Right atrium auricular region (tissue), 2 donors: ENCODE results near the gene SLC26A11. TPM values are rescaled to one million over a fixed set of nuclear protein-coding genes. Genes with fewer than 3 reads are reported as not detected.

ENCODE experiments used
- DNase-seq: peaks from one replicate; pipeline ENCODE4 v3.0.0-alpha.2; 2019; ENCODE audit warnings: low spot score
- H3K27ac ChIP-seq, 2 donors: fragments of 200-600 bp; sonication (generic); 1 replicate in 1 of 2; 2 replicates in 1 of 2; pipeline ENCODE4 v1.5.1; 2016 to 2019
- H3K27me3 ChIP-seq, 2 donors: fragments of 200-600 bp; sonication (generic); one replicate each; pipeline versions ENCODE4 v1.5.1 to v1.6.0; 2017 to 2019
- H3K36me3 ChIP-seq: fragments of 200-600 bp; sonication (generic); one replicate; pipeline ENCODE4 v1.5.1; 2016
- H3K4me1 ChIP-seq, 2 donors: fragments of 200-600 bp; sonication (generic); one replicate each; pipeline versions ENCODE4 v1.5.1 to v1.6.0; 2017 to 2019
- H3K4me3 ChIP-seq, 2 donors: fragments of 200-600 bp; sonication (generic); 1 replicate in 1 of 2; 2 replicates in 1 of 2; pipeline ENCODE4 v1.5.1; 2017 to 2019; ENCODE audit warnings: mild to moderate bottlenecking in 1 of 2, moderate library complexity in 1 of 2
- H3K9me3 ChIP-seq, 2 donors: fragments of 200-600 bp; sonication (generic); one replicate each; pipeline ENCODE4 v1.5.1; 2019
- CTCF ChIP-seq, 2 donors: fragments of 200-600 bp; sonication (generic); IDR thresholded peaks; one replicate each; pipeline ENCODE4 v1.5.1; 2019; ENCODE audit warnings: antibody characterized with exemption in 2 of 2
- total RNA-seq, 2 donors: library from RNA; depleted of rRNA; stranded (reverse); fragments of >200 nt; gene quantifications; one replicate each; pipeline ENCODE4 v1.1.0, GENCODE V29; 2016

The SLC26A11 gene
- total RNA-seq, 2 donors from 2014 or later, result 2.2 to 9.0 TPM

- H3K36me3 ChIP-seq, result peaks cover 30% of the 10 kb centered on the region
- no peak overlapping the region for H3K27ac ChIP-seq
- H3K27me3 ChIP-seq, result no peaks in the 10 kb centered on the region
- no peaks in the 10 kb centered on the region for H3K4me1 ChIP-seq
- no peak for DNase-seq
- H3K9me3 ChIP-seq, result peaks cover 8 to 27% of the 10 kb centered on the region in 2 donors
- no peak overlapping the region for H3K4me3 ChIP-seq
- no peak for TF ChIP-seq CTCF (IDR thresholded peaks at IDR 0.05)
Observed at GRCh38 chr17:80229011-80229410, 8.8 kb downstream of the SLC26A11 start.

- Histone ChIP-seq H3K27ac (no peak overlapping the region), H3K36me3 (peaks cover 33% of the 10 kb centered on the region), H3K9me3 (peaks cover 8 to 33% of the 10 kb centered on the region in 2 donors)
Observed at GRCh38 chr17:80232438-80232837, 12.2 kb downstream of the SLC26A11 start.

GRCh38 chr17:80233202-80233601, 13.0 kb downstream of the SLC26A11 start:
- Histone ChIP-seq H3K9me3 (peaks cover 8 to 33% of the 10 kb centered on the region in 2 donors), H3K4me3 (no peak overlapping the region), H3K36me3 (peaks cover 32% of the 10 kb centered on the region), H3K27me3 (no peaks in the 10 kb centered on the region), H3K4me1 (no peaks in the 10 kb centered on the region), H3K27ac (no peak overlapping the region)
- no peak for DNase-seq
- no peak for TF ChIP-seq CTCF (IDR thresholded peaks at IDR 0.05)

More at GRCh38 chr17:80232438-80232837, 12.2 kb downstream of the SLC26A11 start:
- DNase-seq, result no peak
- Histone ChIP-seq H3K4me1 (no peaks in the 10 kb centered on the region), H3K27me3 (no peaks in the 10 kb centered on the region), H3K4me3 (no peak overlapping the region)
- TF ChIP-seq CTCF (IDR thresholded peaks at IDR 0.05), result no peak

GRCh38 chr17:80236911-80237310, 16.7 kb downstream of the SLC26A11 start:
- H3K4me3 ChIP-seq, result no peak overlapping the region
- no peaks in the 10 kb centered on the region for H3K27me3 ChIP-seq
- no peak for DNase-seq
- H3K36me3 ChIP-seq, result peaks cover 37% of the 10 kb centered on the region
- H3K9me3 ChIP-seq, result peaks cover 8 to 26% of the 10 kb centered on the region in 2 donors
- H3K4me1 ChIP-seq, result no peaks in the 10 kb centered on the region
- no peak for TF ChIP-seq CTCF (IDR thresholded peaks at IDR 0.05)
- no peak overlapping the region for H3K27ac ChIP-seq

- no peak for TF ChIP-seq CTCF (IDR thresholded peaks at IDR 0.05)
- no peak overlapping the region for H3K27ac ChIP-seq
- no peak for DNase-seq
- H3K9me3 ChIP-seq, result peaks cover 5 to 21% of the 10 kb centered on the region in 2 donors
- H3K36me3 ChIP-seq, result peaks cover 37% of the 10 kb centered on the region
- no peaks in the 10 kb centered on the region for H3K27me3 ChIP-seq
- H3K4me1 ChIP-seq, result no peaks in the 10 kb centered on the region
- H3K4me3 ChIP-seq, result no peak overlapping the region
Observed at GRCh38 chr17:80237386-80237785, 17.2 kb downstream of the SLC26A11 start.

- H3K27me3 ChIP-seq, result no peaks in the 10 kb centered on the region
- no peak overlapping the region for H3K27ac ChIP-seq
- H3K36me3 ChIP-seq, result peaks cover 44% of the 10 kb centered on the region
- TF ChIP-seq CTCF (IDR thresholded peaks at IDR 0.05), result no peak
- H3K4me3 ChIP-seq, result no peak overlapping the region
- DNase-seq, result no peak
- no peaks in the 10 kb centered on the region for H3K9me3 ChIP-seq
- H3K4me1 ChIP-seq, result no peaks in the 10 kb centered on the region
Observed at GRCh38 chr17:80242505-80242904, 22.3 kb downstream of the SLC26A11 start.
